Naive B cell (primary cell): Measurements from ENCODE around the gene RALGAPB. TPM values are rescaled to one million over a fixed set of nuclear protein-coding genes. Genes with fewer than 3 reads are reported as not detected.

Experiments used
- ATAC-seq, 2 donors: fragments of 150-1000 bp; cut with Tn5 transposase; 2 replicates each; pipeline ENCODE4 v1.10.0; 2021; ENCODE audit warnings: low read depth in 2 of 2, mild to moderate bottlenecking in 2 of 2, moderate library complexity in 2 of 2
- DNase-seq: peaks from one replicate; pipeline ENCODE4 v3.0.0; 2022
- H3K27ac Mint-ChIP-seq, 6 donors: one replicate each; pipeline ENCODE4 v1.8.0; 2020 to 2022; ENCODE audit warnings: mild to moderate bottlenecking in 6 of 6, mixed read lengths in 6 of 6, moderate library complexity in 5 of 6, inconsistent platforms in 2 of 6
- H3K27me3 Mint-ChIP-seq, 3 donors: one replicate each; pipeline ENCODE4 v1.8.0; 2021 to 2022; ENCODE audit warnings: mixed read lengths in 3 of 3, mild to moderate bottlenecking in 1 of 3
- H3K36me3 Mint-ChIP-seq, 2 donors: one replicate each; pipeline ENCODE4 v1.8.0; 2020 to 2022; ENCODE audit warnings: mixed read lengths in 2 of 2, inconsistent platforms in 1 of 2, mild to moderate bottlenecking in 1 of 2
- H3K4me1 Mint-ChIP-seq, 3 donors: one replicate each; pipeline ENCODE4 v1.8.0; 2020 to 2022; ENCODE audit warnings: mixed read lengths in 3 of 3, inconsistent platforms in 1 of 3, mild to moderate bottlenecking in 1 of 3, moderate library complexity in 1 of 3
- H3K4me3 Mint-ChIP-seq, 8 donors: one replicate each; pipeline ENCODE4 v1.8.0; 2020 to 2022; ENCODE audit warnings: mild to moderate bottlenecking in 8 of 8, mixed read lengths in 8 of 8, moderate library complexity in 8 of 8, inconsistent platforms in 2 of 8
- H3K9me3 Mint-ChIP-seq, 7 donors: one replicate each; pipeline ENCODE4 v1.8.0; 2020 to 2022; ENCODE audit warnings: mixed read lengths in 7 of 7, mild to moderate bottlenecking in 5 of 7, inconsistent platforms in 2 of 7, moderate library complexity in 1 of 7
- polyA plus RNA-seq, 6 donors: library from polyadenylated mRNA; unstranded; fragments of 300-500 nt; fragmentation: Illumina TruSeq; gene quantifications; one replicate each; pipeline ENCODE4 v1.2.3, GENCODE V29; 2021; ENCODE audit warnings: low read depth in 6 of 6

RALGAPB gene
- polyA plus RNA-seq, 6 donors from 2014 or later, result 6.3 to 17.4 (median 11.8) TPM

GRCh38 chr20:38548356-38549083 is 75.9 kb downstream of the RALGAPB start:
- Mint-ChIP-seq H3K27ac (no peak overlapping the region), H3K4me1 (peaks cover 0 to 1% (median 0%) of the 10 kb centered on the region in 3 donors), H3K4me3 (no peak overlapping the region), H3K27me3 (no peaks in the 10 kb centered on the region), H3K9me3 (no peaks in the 10 kb centered on the region), H3K36me3 (peaks cover 26 to 27% of the 10 kb centered on the region in 2 donors)
- no peak for ATAC-seq
- DNase-seq, result no peak

- no peak for ATAC-seq
- Mint-ChIP-seq H3K27me3 (no peaks in the 10 kb centered on the region), H3K36me3 (peaks cover 21 to 39% of the 10 kb centered on the region in 2 donors), H3K4me1 (no peaks in the 10 kb centered on the region), H3K9me3 (no peaks in the 10 kb centered on the region), H3K4me3 (no peak overlapping the region), H3K27ac (peak overlapping the region in 1 of 6 donors; percentile 37)
- no peak for DNase-seq
These were observed 77.6 kb downstream of the RALGAPB start for GRCh38 chr20:38550274-38550673.

GRCh38 chr20:38551056-38551626 is 78.5 kb downstream of the RALGAPB start:
- Mint-ChIP-seq H3K27me3 (no peaks in the 10 kb centered on the region), H3K9me3 (no peaks in the 10 kb centered on the region), H3K27ac (no peak overlapping the region), H3K36me3 (peaks cover 14 to 33% of the 10 kb centered on the region in 2 donors), H3K4me3 (no peak overlapping the region), H3K4me1 (no peaks in the 10 kb centered on the region)
- no peak for ATAC-seq
- no peak for DNase-seq

- H3K27me3 Mint-ChIP-seq, result no peaks in the 10 kb centered on the region
- DNase-seq (no peak), ATAC-seq (no peak)
- H3K36me3 Mint-ChIP-seq, result peaks cover 21 to 26% of the 10 kb centered on the region in 2 donors
- no peak overlapping the region for H3K27ac Mint-ChIP-seq
- no peaks in the 10 kb centered on the region for H3K9me3 Mint-ChIP-seq
- H3K4me1 Mint-ChIP-seq, result no peaks in the 10 kb centered on the region
- H3K4me3 Mint-ChIP-seq, result no peak overlapping the region
These were observed 82.3 kb downstream of the RALGAPB start for GRCh38 chr20:38554986-38555385.

- no peak for DNase-seq
- Mint-ChIP-seq H3K4me3 (no peak overlapping the region), H3K9me3 (no peaks in the 10 kb centered on the region), H3K27me3 (no peaks in the 10 kb centered on the region), H3K27ac (no peak overlapping the region), H3K36me3 (peaks cover 25 to 26% of the 10 kb centered on the region in 2 donors), H3K4me1 (no peaks in the 10 kb centered on the region)
- ATAC-seq, result no peak
These were observed 82.8 kb downstream of the RALGAPB start for GRCh38 chr20:38555395-38555794.

- Mint-ChIP-seq H3K4me1 (no peaks in the 10 kb centered on the region), H3K9me3 (no peaks in the 10 kb centered on the region), H3K4me3 (no peak overlapping the region), H3K27me3 (no peaks in the 10 kb centered on the region), H3K36me3 (peaks cover 26 to 27% of the 10 kb centered on the region in 2 donors), H3K27ac (no peak overlapping the region)
- DNase-seq, result no peak
- ATAC-seq, result no peak
These were observed 84.5 kb downstream of the RALGAPB start for GRCh38 chr20:38557174-38557573.

GRCh38 chr20:38558596-38559360 is 86.1 kb downstream of the RALGAPB start:
- H3K4me1 Mint-ChIP-seq, result no peaks in the 10 kb centered on the region

GRCh38 chr20:38559764-38560163 is 87.1 kb downstream of the RALGAPB start:
- Mint-ChIP-seq H3K4me3 (no peak overlapping the region), H3K9me3 (no peaks in the 10 kb centered on the region), H3K4me1 (no peaks in the 10 kb centered on the region), H3K27me3 (no peaks in the 10 kb centered on the region), H3K27ac (peak overlapping the region in 2 of 6 donors; percentile 54 to 64), H3K36me3 (peaks cover 15 to 27% of the 10 kb centered on the region in 2 donors)
- no peak for ATAC-seq
- DNase-seq, result no peak

More at GRCh38 chr20:38558596-38559360, 86.1 kb downstream of the RALGAPB start:
- Mint-ChIP-seq H3K36me3 (peaks cover 25 to 27% of the 10 kb centered on the region in 2 donors), H3K4me3 (no peak overlapping the region), H3K9me3 (no peaks in the 10 kb centered on the region), H3K27ac (peak overlapping the region in 1 of 6 donors; percentile 61), H3K27me3 (no peaks in the 10 kb centered on the region)
- ATAC-seq (no peak), DNase-seq (no peak)

GRCh38 chr20:38563802-38564431 is 91.3 kb downstream of the RALGAPB start:
- ATAC-seq, result no peak
- Mint-ChIP-seq H3K9me3 (no peaks in the 10 kb centered on the region), H3K27me3 (no peaks in the 10 kb centered on the region), H3K36me3 (peaks cover 8 to 23% of the 10 kb centered on the region in 2 donors), H3K27ac (peak overlapping the region in 1 of 6 donors; percentile 9), H3K4me3 (no peak overlapping the region), H3K4me1 (no peaks in the 10 kb centered on the region)
- no peak for DNase-seq

- Mint-ChIP-seq H3K27me3 (no peaks in the 10 kb centered on the region), H3K4me1 (no peaks in the 10 kb centered on the region), H3K9me3 (no peaks in the 10 kb centered on the region), H3K27ac (peak overlapping the region in 1 of 6 donors; percentile 95), H3K4me3 (peak overlapping the region in 1 of 8 donors; percentile 80), H3K36me3 (peaks cover under 1 to 16% of the 10 kb centered on the region in 2 donors)
- ATAC-seq (no peak), DNase-seq (no peak)
These were observed 92.0 kb downstream of the RALGAPB start for GRCh38 chr20:38564680-38565079.

- DNase-seq, result no peak
- peak overlapping the region in 2 of 6 donors; percentile 39 to 56 for H3K27ac Mint-ChIP-seq
- H3K9me3 Mint-ChIP-seq, result no peaks in the 10 kb centered on the region
- H3K4me1 Mint-ChIP-seq, result no peaks in the 10 kb centered on the region
- ATAC-seq, result no peak
- H3K27me3 Mint-ChIP-seq, result no peaks in the 10 kb centered on the region
- peaks cover under 1 to 6% of the 10 kb centered on the region in 2 donors for H3K36me3 Mint-ChIP-seq
- no peak overlapping the region for H3K4me3 Mint-ChIP-seq
These were observed 93.5 kb downstream of the RALGAPB start for GRCh38 chr20:38566036-38566598.

GRCh38 chr20:38569747-38570525 is 97.3 kb downstream of the RALGAPB start:
- H3K9me3 Mint-ChIP-seq, result no peaks in the 10 kb centered on the region
- peak overlapping the region in 1 of 6 donors; percentile 13 for H3K27ac Mint-ChIP-seq
- peaks cover 4 to 6% of the 10 kb centered on the region in 2 donors for H3K36me3 Mint-ChIP-seq

More at GRCh38 chr20:38569747-38570525, 97.3 kb downstream of the RALGAPB start:
- DNase-seq (no peak), ATAC-seq (no peak)
- Mint-ChIP-seq H3K4me1 (no peaks in the 10 kb centered on the region), H3K4me3 (no peak overlapping the region), H3K27me3 (no peaks in the 10 kb centered on the region)
